ENCODE measurements around the gene NACC2.

The NACC2 gene

GRCh38 chr9:136058801-136059302 is 36.2 kb downstream of the NACC2 start:
- POLR2A ChIA-PET: no interaction called here
- TF ChIP-seq CTCF (IDR thresholded peaks at IDR 0.05; ENCODE audit: insufficient read depth, low read length, missing control alignments): no peak
- H3K4me3 ChIP-seq (ENCODE audit: low read depth, low read length): no peak overlapping the region
- DNase-seq (ENCODE audit: low read depth, low spot score): no peak
- CTCF ChIA-PET: interaction anchor here (1.5 kb wide), 1 partner anchor 64 kb away, joined by 7 read pairs; no protein-coding TSS in a partner anchor

GRCh38 chr9:136058084-136058483 is 37.0 kb downstream of the NACC2 start:
- ChIA-PET POLR2A (no interaction called here), CTCF (interaction anchor here (1.5 kb wide), 1 partner anchor 64 kb away, joined by 7 read pairs; no protein-coding TSS in a partner anchor)
- no peak for DNase-seq (ENCODE audit: low read depth, low spot score)
- H3K4me3 ChIP-seq (ENCODE audit: low read depth, low read length): no peak overlapping the region
- TF ChIP-seq CTCF (IDR thresholded peaks at IDR 0.05; ENCODE audit: insufficient read depth, low read length, missing control alignments): no peak

DNA sequence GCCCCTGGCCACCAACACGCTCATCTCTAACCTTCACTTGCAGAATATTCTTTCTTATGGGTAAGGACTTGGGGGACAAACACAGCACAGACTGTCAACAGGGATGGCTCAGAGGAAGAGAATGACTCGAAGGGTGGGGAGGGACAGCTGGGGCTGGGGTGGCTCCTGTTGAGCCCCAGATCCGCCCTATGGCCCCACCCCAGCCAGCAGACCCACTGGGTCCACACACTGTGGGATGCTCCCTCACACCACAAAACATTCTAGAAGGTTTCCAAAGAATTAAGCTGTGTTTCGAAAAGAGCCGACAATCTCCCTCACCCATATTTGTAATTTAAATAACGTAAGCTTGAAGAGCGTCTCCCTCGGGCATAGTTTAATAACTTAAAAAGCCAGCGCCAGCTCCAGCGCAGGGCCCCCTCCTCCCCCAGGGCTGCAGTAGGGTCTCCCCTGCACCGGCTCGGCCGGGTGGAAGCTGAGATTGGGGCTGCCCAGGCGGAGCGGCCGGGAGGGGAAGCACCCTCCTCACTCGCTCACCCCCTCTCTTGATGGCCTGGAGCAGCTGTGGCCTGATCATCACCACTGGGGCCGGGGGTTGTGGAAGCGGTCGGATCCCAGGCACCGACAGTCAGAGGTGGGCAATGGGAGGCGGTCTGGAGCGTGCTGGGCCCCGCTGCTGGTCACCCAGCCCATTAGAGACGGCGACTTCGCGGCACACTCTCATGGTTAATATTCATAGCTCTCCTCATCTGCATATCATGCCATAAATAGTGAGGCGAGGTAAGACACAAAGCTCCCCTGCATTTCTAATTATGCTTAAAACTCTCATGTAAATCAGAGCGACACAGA is 37.6 kb downstream of the NACC2 start:
- DNase-seq (ENCODE audit: low read depth, low spot score): no peak
- ChIA-PET CTCF (interaction anchor here (1.5 kb wide), 1 partner anchor 65 kb away, joined by 7 read pairs; no protein-coding TSS in a partner anchor), POLR2A (no interaction called here)
- no peak for TF ChIP-seq CTCF (IDR thresholded peaks at IDR 0.05; ENCODE audit: insufficient read depth, low read length, missing control alignments)
- H3K4me3 ChIP-seq (ENCODE audit: low read depth, low read length): no peak overlapping the region

GRCh38 chr9:136056546-136057235 is 38.4 kb downstream of the NACC2 start:
- CTCF ChIA-PET: interaction anchor here (1.2 kb wide), 1 partner anchor 66 kb away, joined by 3 read pairs; no protein-coding TSS in a partner anchor
- POLR2A ChIA-PET: no interaction called here
- DNase-seq (ENCODE audit: low read depth, low spot score): no peak
- no peak for TF ChIP-seq CTCF (IDR thresholded peaks at IDR 0.05; ENCODE audit: insufficient read depth, low read length, missing control alignments)
- no peak overlapping the region for H3K4me3 ChIP-seq (ENCODE audit: low read depth, low read length)

- no peak for TF ChIP-seq CTCF (IDR thresholded peaks at IDR 0.05; ENCODE audit: insufficient read depth, low read length, missing control alignments)
- no peak for DNase-seq (ENCODE audit: low read depth, low spot score)
- ChIA-PET CTCF (interaction anchor here (1.2 kb wide), 1 partner anchor 66 kb away, joined by 3 read pairs; no protein-coding TSS in a partner anchor), POLR2A (no interaction called here)
- no peak overlapping the region for H3K4me3 ChIP-seq (ENCODE audit: low read depth, low read length)
Observed at GRCh38 chr9:136055715-136056545, 39.2 kb downstream of the NACC2 start.
